Eye (tissue), 1 donor: Measurements from ENCODE around the gene NRG3.

Experiments used
- DNase-seq: peaks from one replicate; pipeline ENCODE4 v3.0.0-alpha.2; 2015

The NRG3 gene

DNA sequence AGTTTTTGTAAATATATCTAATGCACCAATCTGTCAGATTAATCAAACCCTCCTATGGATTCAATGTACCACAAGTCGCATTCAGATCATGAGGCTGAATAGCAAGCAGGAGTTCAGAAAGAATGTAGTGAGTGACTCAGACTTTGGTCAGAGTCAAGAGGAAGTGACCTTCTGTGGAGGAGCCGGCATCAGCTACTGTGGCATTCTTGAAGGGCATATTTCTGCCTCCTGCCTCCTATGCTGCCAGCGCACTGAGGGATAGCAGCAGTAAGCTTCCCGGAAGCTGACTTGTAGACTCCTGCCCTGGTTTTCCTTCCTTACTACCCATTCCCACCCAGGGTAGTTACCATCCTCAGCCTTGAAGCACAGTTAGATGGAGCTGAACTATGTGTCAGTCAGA lies 867.5 kb downstream of the NRG3 start:
- DNase-seq: no peak

DNA sequence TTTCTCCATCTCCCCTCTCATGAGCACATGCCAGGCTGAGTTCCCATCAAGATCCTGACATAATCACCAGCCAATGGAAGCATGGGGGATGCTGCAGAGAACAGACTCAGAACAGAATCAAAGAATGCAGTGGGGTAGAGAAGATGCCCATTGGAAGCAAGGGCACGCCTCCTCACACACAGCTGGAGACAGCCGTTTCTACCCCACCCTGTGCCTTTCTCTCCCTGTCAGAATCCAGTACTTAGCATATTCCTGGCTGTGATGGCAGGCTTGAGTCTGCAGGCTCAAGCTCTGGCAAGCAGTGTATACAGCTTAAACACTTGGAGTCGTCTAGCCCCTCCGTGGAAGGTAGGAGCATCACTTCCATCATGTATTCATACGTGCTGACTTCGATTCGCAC lies 867.9 kb downstream of the NRG3 start:
- peak; percentile 39 for DNase-seq

GRCh38 chr10:82750538-82750937 lies 875.5 kb downstream of the NRG3 start:
- no peak for DNase-seq

DNA sequence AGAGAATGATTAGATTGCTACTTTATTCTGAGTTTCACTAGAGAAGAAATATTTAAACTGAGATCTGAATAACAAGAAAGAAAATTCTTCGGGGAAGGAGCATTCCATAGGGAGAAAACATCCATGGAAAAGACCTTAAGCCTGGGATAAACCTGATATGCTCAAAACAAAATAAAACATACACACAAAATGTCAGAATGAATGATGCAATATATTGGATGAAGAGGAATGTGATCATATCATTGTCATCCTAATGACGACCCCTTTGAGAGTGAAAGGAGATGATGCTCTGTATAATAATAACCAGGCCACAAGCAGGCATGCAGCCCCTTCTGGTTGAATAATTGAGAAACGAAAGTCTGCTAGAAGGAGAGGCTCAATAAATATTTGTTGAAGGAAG lies 882.4 kb downstream of the NRG3 start:
- peak; percentile 55 for DNase-seq

- peak; percentile 82 for DNase-seq
Observed at GRCh38 chr10:82757901-82758300, 882.9 kb downstream of the NRG3 start.

DNA sequence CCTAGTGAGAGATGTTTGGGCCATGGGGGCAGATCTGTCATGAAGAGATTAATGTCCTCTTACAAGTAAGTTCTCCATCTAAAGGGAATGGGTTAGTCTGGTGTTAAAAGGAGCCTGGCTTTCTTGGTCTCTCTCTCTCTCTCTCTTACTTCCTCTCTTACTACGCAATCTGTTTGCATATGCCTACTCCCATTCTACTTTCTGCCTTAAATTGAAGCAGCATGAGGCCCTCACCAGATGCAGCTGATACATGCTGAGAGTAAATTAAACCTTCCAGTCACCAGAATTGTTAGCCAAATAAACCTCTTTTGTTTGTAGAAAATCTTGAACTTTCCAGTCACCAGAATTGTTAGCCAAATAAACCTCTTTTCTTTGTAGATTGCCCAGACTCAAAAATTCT lies 884.1 kb downstream of the NRG3 start:
- no peak for DNase-seq

GRCh38 chr10:82762641-82763040 lies 887.6 kb downstream of the NRG3 start:
- DNase-seq: no peak

GRCh38 chr10:82768040-82768439 lies 893.0 kb downstream of the NRG3 start:
- DNase-seq: no peak

GRCh38 chr10:82778908-82779307 lies 903.9 kb downstream of the NRG3 start:
- DNase-seq: no peak

GRCh38 chr10:82796510-82796909 lies 921.5 kb downstream of the NRG3 start:
- DNase-seq: peak; percentile 57

DNA sequence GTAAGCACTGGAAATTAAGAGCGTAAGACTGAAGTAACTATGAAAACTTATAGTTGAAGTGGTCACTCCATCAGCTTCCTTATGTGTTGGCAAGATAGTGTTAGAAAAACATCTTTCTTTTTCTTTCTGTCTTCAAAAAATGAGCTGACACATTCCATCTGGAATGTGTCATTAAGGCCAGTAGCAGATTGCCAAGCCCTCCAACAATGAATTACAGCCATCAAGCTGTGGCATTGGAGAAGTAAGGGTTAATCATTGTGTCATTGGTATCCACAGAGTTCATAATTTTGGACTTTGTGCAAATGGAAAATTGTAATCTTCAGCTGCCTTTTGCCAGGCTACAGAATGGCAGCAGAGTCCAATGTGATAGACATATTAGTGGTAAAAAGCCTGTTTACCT lies 926.3 kb downstream of the NRG3 start:
- no peak for DNase-seq

DNA sequence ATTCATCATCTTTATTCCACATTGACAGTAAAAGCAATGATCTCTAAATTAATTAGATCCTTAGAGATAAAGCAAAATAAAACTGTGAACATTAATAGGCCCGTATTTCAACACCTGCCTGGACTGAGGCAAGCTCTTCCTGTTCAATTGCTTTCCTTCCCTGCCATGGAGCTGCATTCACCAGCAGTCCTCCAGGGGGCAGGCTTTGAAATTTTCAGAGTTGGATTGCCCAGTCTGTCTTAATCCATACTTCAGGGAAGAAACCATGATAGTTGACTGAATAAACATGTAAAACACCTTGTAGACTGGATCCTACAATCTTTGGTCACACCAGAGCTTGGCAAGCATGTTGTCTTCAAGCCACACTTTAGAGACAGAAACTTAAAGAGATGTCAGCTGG lies 936.6 kb downstream of the NRG3 start:
- no peak for DNase-seq

DNA sequence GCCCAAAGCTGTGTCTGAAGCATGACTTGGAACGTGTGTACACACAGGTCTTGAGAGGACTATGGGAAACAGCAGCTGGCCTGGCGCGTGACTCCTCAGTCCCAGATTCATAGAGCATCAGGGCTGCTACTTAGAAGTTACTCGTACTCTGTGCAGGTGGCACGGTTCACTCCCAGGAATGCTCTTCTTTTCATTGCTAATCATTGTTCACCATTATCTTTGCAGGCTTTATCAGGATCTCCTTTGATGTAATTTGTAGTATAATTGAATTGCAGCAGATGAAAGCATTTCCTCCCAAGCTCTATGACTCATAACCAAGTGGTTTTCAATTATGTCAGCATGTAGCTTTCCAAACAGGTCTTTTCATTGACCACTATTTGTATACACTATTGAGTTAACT lies 938.9 kb downstream of the NRG3 start:
- DNase-seq: no peak

DNA sequence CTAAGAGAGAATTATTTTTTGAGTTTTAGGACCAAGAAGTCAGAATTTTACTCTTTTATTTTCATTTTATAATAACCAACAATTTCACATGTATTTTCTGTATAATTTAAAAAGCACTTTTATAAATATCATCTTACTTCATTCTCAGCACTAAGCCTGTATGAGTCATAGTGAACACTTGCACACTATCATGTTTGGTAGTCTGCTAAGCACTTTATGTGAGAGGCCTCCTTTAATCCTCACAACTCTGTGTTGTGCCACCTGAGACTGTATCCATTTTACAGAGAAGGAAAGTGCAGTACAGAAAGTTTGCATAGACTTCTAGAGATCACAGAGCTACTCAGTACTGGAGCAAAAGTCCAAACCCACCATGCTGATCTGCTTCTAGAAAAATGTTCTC lies 939.6 kb downstream of the NRG3 start:
- no peak for DNase-seq

DNA sequence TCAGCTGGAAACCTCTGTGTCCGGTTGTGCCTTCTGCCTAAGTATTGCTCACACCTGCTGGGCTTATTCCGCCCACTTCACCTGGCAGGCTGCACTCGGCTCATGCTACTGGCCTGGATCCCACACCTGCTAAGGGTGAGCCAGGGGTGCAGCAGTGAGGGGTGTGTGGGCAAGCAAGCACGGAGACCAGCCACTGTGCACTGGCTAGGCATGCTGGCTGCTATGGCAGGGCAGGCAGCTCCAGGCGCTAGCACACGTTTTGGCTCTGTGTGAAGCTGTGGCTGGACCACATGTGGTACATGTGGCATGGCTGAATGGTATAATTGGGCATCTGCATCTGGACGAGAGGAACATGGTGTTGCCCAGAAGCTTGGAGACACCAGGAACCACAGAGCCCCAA lies 940.7 kb downstream of the NRG3 start:
- DNase-seq: no peak

DNA sequence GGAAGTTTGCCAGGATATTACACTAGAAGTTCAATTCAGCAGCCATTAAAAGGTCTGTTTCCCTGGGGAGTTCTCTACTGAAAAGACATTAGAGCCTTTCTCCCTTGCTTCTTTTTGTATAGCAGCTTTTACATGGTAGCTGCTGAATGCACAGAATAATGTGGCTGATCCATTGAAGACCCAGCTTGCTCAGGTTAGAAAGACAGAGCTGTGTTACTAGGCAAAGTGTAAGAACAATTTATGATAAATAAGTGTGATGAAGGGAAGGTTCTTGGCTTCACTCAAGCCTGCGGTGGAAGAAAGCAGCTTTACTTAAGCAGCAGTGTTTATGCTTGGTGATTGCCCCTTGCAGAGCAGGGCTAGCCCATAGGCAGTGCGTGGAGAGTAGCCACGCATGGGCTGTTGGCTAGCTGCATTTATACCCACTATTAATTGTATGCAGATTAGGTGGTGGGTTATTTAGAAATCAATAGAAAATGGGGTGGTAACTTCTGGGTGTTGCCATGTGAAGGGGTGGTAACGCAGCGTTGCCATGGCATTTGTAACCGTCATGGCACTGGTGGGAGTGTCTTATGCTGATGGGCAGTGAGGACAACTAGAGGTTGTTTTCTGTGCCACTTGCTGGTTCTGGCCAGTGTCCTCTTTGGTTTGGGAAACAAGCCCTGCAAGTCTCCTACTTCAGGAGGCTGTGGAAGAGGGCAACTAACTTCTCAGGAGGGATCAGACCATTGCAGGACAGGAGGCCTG lies 942.9 kb downstream of the NRG3 start:
- no peak for DNase-seq

DNA sequence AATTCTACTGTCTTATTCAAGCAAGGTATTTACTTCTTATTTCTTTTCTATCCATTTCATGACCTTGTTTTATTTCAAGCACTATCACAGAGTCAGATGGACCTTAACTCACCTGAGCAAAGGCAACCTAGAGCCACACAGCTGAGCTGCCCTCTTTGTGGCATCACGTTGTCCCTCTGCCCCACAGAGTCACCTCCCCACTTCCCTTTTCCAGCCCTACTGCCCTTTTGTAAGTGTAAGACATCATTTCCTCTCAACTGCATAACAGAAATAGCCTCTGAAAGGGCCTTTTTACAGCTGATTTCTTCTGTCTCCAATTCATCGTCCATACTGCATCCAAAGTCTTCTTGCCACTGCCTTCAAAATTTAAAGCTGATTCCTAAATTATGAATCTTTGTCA lies 946.0 kb downstream of the NRG3 start:
- DNase-seq: no peak

GRCh38 chr10:82826132-82826531 lies 951.1 kb downstream of the NRG3 start:
- no peak for DNase-seq

- no peak for DNase-seq
Observed at GRCh38 chr10:82827901-82828300, 952.9 kb downstream of the NRG3 start.

- no peak for DNase-seq
Observed at GRCh38 chr10:82847242-82847641, 972.2 kb downstream of the NRG3 start.

- no peak for DNase-seq
Observed at GRCh38 chr10:82850191-82850590, 975.2 kb downstream of the NRG3 start.

- DNase-seq: no peak
Observed at GRCh38 chr10:82856957-82857613, 982.1 kb downstream of the NRG3 start.

DNA sequence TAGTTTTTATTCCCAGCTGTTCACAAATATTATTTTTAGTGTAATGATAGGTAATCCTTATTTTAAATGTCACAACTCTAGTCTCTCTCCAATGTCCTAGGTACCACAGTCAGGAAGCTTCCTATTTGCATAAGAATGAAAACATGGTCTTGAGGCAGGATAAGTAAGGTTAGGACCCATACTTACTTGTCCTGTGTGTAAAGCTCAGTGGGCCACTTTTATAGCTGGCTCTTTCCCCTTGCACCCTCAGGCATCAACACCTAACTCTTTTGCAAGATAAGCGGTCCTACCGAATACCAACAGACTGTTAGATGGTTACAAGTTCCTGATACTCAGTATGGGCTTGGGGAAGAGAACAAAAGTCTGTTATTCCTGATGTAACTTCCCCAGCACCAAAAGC lies 986.9 kb downstream of the NRG3 start:
- no peak for DNase-seq

- no peak for DNase-seq
Observed at GRCh38 chr10:82865366-82865765, 990.4 kb downstream of the NRG3 start.
